PC-3 (cell line): Measurements from ENCODE around the gene CARD19. TPM values are rescaled to one million over a fixed set of nuclear protein-coding genes. Genes with fewer than 3 reads are reported as not detected.

Experiments used
- ATAC-seq: fragments of 200-7000 bp; cut with Tn5 transposase; 2 replicates; pipeline ENCODE4 v1.9.1; 2020; ENCODE audit warnings: mild to moderate bottlenecking, moderate library complexity
- BruUV-seq: library from RNA; stranded (reverse); fragments of 400-500 nt; replicated peaks from 2 replicates; lab custom pipeline; 2021; lab: Mats Ljungman, UMichigan
- CTCF ChIA-PET: fragments of 300-600 bp; sonication (Branson Sonifier 250); formaldehyde crosslinking; loops from one replicate; lab custom pipeline; 2022; ENCODE audit warnings: antibody characterized with exemption; lab: Charles Lee
- POLR2A ChIA-PET: fragments of 300-600 bp; sonication (Branson Sonifier 250); formaldehyde crosslinking; loops from one replicate; lab custom pipeline; 2022; ENCODE audit warnings: antibody characterized with exemption; ENCODE audit not compliant: unreplicated experiment; lab: Charles Lee
- DNase-seq: peaks from one replicate; pipeline ENCODE4 v3.0.0-alpha.2; 2015
- H2AFZ ChIP-seq: fragments of 300-600 bp; sonication (generic); 2 replicates; pipeline ENCODE4 v1.6.0; 2016; ENCODE audit warnings: antibody characterized with exemption, low read length
- H3F3A ChIP-seq: fragments of 300-600 bp; sonication (generic); one replicate; pipeline ENCODE4 v1.6.0; 2017; ENCODE audit warnings: antibody characterized with exemption, low read length, control low read depth, mild to moderate bottlenecking; ENCODE audit not compliant: unreplicated experiment
- H3K27ac ChIP-seq: fragments of 300-600 bp; sonication (generic); 2 replicates; pipeline ENCODE4 v1.5.1; 2016; ENCODE audit warnings: mild to moderate bottlenecking, low read length
- H3K27me3 ChIP-seq: fragments of 300-600 bp; sonication (generic); 2 replicates; pipeline ENCODE4 v1.6.1; 2016; ENCODE audit warnings: low read length, mixed read lengths
- H3K36me3 ChIP-seq: fragments of 300-600 bp; sonication (generic); 2 replicates; pipeline ENCODE4 v1.6.1; 2016; ENCODE audit warnings: low read depth, mixed run types, low read length, mixed read lengths
- H3K4me1 ChIP-seq: fragments of 300-600 bp; sonication (generic); 2 replicates; pipeline ENCODE4 v1.5.1; 2016; ENCODE audit warnings: low read length; ENCODE audit not compliant: insufficient read depth
- H3K4me2 ChIP-seq: fragments of 300-600 bp; sonication (generic); 2 replicates; pipeline ENCODE4 v1.6.0; 2016; ENCODE audit warnings: low read length
- H3K4me3 ChIP-seq: fragments of 300-600 bp; sonication (generic); 2 replicates; pipeline ENCODE4 v1.5.1; 2016; ENCODE audit warnings: mild to moderate bottlenecking, low read length, mixed read lengths
- H3K79me2 ChIP-seq: fragments of 300-600 bp; sonication (generic); 2 replicates; pipeline ENCODE4 v1.6.1; 2017; ENCODE audit warnings: low read length, mixed read lengths
- H3K9ac ChIP-seq: fragments of 300-600 bp; sonication (generic); 2 replicates; pipeline ENCODE4 v1.6.0; 2016; ENCODE audit warnings: mild to moderate bottlenecking, low read length
- H3K9me2 ChIP-seq: fragments of 300-600 bp; sonication (generic); replicated peaks from 2 replicates; pipeline ENCODE4 v1.6.1; 2016; ENCODE audit warnings: mixed run types, low read length, mixed read lengths
- H3K9me3 ChIP-seq: fragments of 300-600 bp; sonication (generic); 2 replicates; pipeline ENCODE4 v1.6.1; 2016; ENCODE audit warnings: low read length, mixed read lengths
- H4K20me1 ChIP-seq: fragments of 300-600 bp; sonication (generic); 2 replicates; pipeline ENCODE4 v1.6.1; 2016; ENCODE audit warnings: low read length, mixed read lengths
- EZH2 ChIP-seq: fragments of 300-600 bp; sonication (generic); IDR thresholded peaks from one replicate; pipeline ENCODE4 v1.6.1; 2017; ENCODE audit warnings: antibody characterized with exemption, mild to moderate bottlenecking, low read length; ENCODE audit not compliant: unreplicated experiment
- EZH2phosphoT487 ChIP-seq: fragments of 300-600 bp; sonication (generic); IDR thresholded peaks from 2 replicates; pipeline ENCODE4 v1.6.1; 2018; ENCODE audit warnings: mild to moderate bottlenecking, antibody characterized with exemption, low read length, borderline replicate concordance
- intact Hi-C: fragments of 100-400 bp; cut with micrococcal nuclease; formaldehyde crosslinking; loops from 2 replicates; pipeline ENCODE4 v1.9.0; 2023
- total RNA-seq: library from RNA; depleted of rRNA; stranded (reverse); fragments of >200 nt; gene quantifications from 2 replicates; pipeline ENCODE4 v1.2.3, GENCODE V29; 2014
- TF ChIP-seq, protein P1 (sequence below): fragments of 300-600 bp; sonication (generic); conservative IDR thresholded peaks from 2 replicates; pipeline ENCODE4 v1.5.1; 2017; ENCODE audit warnings: antibody characterized with exemption, low read depth, mild to moderate bottlenecking, low read length

Gene CARD19
- total RNA-seq, 1 experiment from 2014 or later = 68.6 TPM

GRCh38 chr9:93054758-93055704, 41.0 kb upstream of the CARD19 start:
- ChIA-PET CTCF (no interaction called here), POLR2A (no interaction called here)
- H3K4me2 ChIP-seq = no peak overlapping the region
- no peaks in the 10 kb centered on the region for H4K20me1 ChIP-seq
- peaks cover 5% of the 10 kb centered on the region for H3K79me2 ChIP-seq
- ATAC-seq = no peak
- no peak overlapping the region for H3K9ac ChIP-seq
- H3K4me1 ChIP-seq = peaks cover 9% of the 10 kb centered on the region; the same call in 1 of the 2 replicates
- no peaks in the 10 kb centered on the region for H3K9me3 ChIP-seq
- no TSS peak for BruUV-seq
- H3K27ac ChIP-seq = no peak overlapping the region
- H3K9me2 ChIP-seq = no peaks in the 10 kb centered on the region
- no peaks in the 10 kb centered on the region for H3K27me3 ChIP-seq
- no peaks in the 10 kb centered on the region for H3F3A ChIP-seq
- intact Hi-C loops = no loop called here
- H3K4me3 ChIP-seq = no peak overlapping the region
- TF ChIP-seq, protein P1, sequence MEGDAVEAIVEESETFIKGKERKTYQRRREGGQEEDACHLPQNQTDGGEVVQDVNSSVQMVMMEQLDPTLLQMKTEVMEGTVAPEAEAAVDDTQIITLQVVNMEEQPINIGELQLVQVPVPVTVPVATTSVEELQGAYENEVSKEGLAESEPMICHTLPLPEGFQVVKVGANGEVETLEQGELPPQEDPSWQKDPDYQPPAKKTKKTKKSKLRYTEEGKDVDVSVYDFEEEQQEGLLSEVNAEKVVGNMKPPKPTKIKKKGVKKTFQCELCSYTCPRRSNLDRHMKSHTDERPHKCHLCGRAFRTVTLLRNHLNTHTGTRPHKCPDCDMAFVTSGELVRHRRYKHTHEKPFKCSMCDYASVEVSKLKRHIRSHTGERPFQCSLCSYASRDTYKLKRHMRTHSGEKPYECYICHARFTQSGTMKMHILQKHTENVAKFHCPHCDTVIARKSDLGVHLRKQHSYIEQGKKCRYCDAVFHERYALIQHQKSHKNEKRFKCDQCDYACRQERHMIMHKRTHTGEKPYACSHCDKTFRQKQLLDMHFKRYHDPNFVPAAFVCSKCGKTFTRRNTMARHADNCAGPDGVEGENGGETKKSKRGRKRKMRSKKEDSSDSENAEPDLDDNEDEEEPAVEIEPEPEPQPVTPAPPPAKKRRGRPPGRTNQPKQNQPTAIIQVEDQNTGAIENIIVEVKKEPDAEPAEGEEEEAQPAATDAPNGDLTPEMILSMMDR = no peak
- TF ChIP-seq EZH2phosphoT487 = no peak
- TF ChIP-seq EZH2 = no peak
- no peak overlapping the region for H2AFZ ChIP-seq
- no peak for DNase-seq
- no peaks in the 10 kb centered on the region for H3K36me3 ChIP-seq

- Histone ChIP-seq H3K9me2 (no peaks in the 10 kb centered on the region), H2AFZ (no peak overlapping the region), H3K9me3 (no peaks in the 10 kb centered on the region), H3K9ac (no peak overlapping the region), H4K20me1 (no peaks in the 10 kb centered on the region), H3K27me3 (no peaks in the 10 kb centered on the region), H3K4me3 (no peak overlapping the region), H3K79me2 (peaks cover 11% of the 10 kb centered on the region), H3K36me3 (no peaks in the 10 kb centered on the region), H3K4me2 (no peak overlapping the region), H3K27ac (no peak overlapping the region), H3F3A (no peaks in the 10 kb centered on the region), H3K4me1 (peaks cover 27% of the 10 kb centered on the region)
- BruUV-seq = no TSS peak
- TF ChIP-seq EZH2 (no peak), EZH2phosphoT487 (no peak)
- TF ChIP-seq, protein P1 = no peak
- intact Hi-C loops = no loop called here
- ATAC-seq = no peak
- DNase-seq = no peak
- ChIA-PET CTCF (no interaction called here), POLR2A (no interaction called here)
Measured at GRCh38 chr9:93057042-93057702, 38.8 kb upstream of the CARD19 start.
